Kidney epithelial cell (primary cell): ENCODE results near the gene HNRNPM. TPM values are rescaled to one million over a fixed set of nuclear protein-coding genes. Genes with fewer than 3 reads are reported as not detected.
"Not testable (repeated sequence)": the region's sequence is repeated elsewhere in the genome, so short reads cannot be mapped to it uniquely, and the experiment has no call there.

Experiments used
- DNase-seq: peaks from one replicate; pipeline ENCODE4 v3.0.0-alpha.2; 2010; ENCODE audit warnings: low read depth
- H3K27me3 ChIP-seq: 2 replicates; pipeline ENCODE4 v1.6.0; 2011; ENCODE audit warnings: low read length; ENCODE audit not compliant: control insufficient read depth, insufficient read depth
- H3K36me3 ChIP-seq: 2 replicates; pipeline ENCODE4 v1.5.1; 2011; ENCODE audit warnings: low read length; ENCODE audit not compliant: control insufficient read depth, insufficient read depth
- H3K4me3 ChIP-seq: 2 replicates; pipeline ENCODE4 v1.5.1; 2011; ENCODE audit warnings: low read depth, mild to moderate bottlenecking, control low read depth, low read length
- total RNA-seq: library from RNA; depleted of rRNA; stranded (reverse); fragments of >200 nt; gene quantifications from 2 replicates; pipeline ENCODE4 v1.2.3, GENCODE V29; 2015
- TF ChIP-seq, protein P1 (sequence below): IDR thresholded peaks from 2 replicates; pipeline ENCODE4 v1.5.1; 2011; ENCODE audit warnings: mild to moderate bottlenecking, moderate library complexity, low read length, control low read depth, inconsistent platforms; ENCODE audit not compliant: insufficient read depth, poor library complexity, severe bottlenecking

HNRNPM gene
- total RNA-seq, 1 donor from 2014 or later = 115 TPM

DNA sequence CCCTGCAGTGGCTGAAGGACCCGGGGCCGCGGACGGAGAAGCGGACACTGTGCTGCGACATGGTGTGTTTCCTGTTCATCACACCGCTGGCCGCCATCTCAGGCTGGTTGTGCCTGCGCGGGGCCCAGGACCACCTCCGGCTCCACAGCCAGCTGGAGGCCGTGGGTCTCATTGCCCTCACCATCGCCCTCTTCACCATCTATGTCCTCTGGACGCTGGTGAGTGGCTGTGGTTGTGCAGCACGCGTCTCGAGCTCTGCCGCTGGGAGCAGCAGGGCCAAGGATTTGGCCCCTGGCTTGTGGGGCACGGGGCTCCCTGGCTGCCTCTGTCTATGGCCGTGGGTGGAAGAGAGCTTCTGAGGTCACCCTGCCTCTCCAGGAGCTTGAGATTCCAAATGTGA lies 14.1 kb upstream of the HNRNPM start:
- Histone ChIP-seq H3K4me3 (no peak overlapping the region), H3K27me3 (no peaks in the 10 kb centered on the region), H3K36me3 (peaks cover 4% of the 10 kb centered on the region)
- no peak for DNase-seq
- TF ChIP-seq, protein P1, sequence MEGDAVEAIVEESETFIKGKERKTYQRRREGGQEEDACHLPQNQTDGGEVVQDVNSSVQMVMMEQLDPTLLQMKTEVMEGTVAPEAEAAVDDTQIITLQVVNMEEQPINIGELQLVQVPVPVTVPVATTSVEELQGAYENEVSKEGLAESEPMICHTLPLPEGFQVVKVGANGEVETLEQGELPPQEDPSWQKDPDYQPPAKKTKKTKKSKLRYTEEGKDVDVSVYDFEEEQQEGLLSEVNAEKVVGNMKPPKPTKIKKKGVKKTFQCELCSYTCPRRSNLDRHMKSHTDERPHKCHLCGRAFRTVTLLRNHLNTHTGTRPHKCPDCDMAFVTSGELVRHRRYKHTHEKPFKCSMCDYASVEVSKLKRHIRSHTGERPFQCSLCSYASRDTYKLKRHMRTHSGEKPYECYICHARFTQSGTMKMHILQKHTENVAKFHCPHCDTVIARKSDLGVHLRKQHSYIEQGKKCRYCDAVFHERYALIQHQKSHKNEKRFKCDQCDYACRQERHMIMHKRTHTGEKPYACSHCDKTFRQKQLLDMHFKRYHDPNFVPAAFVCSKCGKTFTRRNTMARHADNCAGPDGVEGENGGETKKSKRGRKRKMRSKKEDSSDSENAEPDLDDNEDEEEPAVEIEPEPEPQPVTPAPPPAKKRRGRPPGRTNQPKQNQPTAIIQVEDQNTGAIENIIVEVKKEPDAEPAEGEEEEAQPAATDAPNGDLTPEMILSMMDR = no peak

- TF ChIP-seq, protein P1 = no peak
- no peaks in the 10 kb centered on the region for H3K36me3 ChIP-seq
- DNase-seq = no peak
- no peaks in the 10 kb centered on the region for H3K27me3 ChIP-seq
- no peak overlapping the region for H3K4me3 ChIP-seq
Measured at GRCh38 chr19:8438236-8438635, 6.5 kb upstream of the HNRNPM start.

GRCh38 chr19:8441725-8442544 lies 2.8 kb upstream of the HNRNPM start:
- Histone ChIP-seq H3K4me3 (no peak overlapping the region), H3K36me3 (no peaks in the 10 kb centered on the region), H3K27me3 (no peaks in the 10 kb centered on the region)
- DNase-seq = no peak
- TF ChIP-seq, protein P1 = no peak

DNA sequence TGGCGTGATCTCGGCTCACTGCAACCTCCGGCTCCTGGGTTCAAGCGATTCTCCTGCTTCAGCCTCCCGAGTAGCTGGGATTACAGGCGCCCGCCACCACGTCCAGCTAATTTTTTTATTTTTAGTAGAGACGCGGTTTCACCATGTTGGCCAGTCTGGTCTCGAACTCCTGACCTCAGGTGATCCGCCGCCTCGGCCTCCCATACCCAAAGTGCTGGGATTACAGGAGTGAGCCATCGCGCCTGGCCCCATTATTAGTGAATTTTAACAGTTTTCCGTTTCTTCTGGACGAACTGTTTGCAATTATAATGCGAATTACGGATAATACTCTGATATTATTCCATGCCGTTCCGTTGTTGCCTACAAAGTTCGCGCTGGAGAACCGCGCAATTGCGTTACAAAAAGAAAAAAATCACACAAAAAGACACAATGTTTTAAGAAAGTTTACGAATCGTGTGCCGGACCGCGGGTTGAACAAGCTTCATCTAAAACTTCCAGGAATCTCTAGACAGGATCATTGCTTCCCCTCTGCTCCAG lies 567 bp upstream of the HNRNPM start:
- H3K4me3 ChIP-seq = peak overlapping the region; percentile 49
- H3K27me3 ChIP-seq = not testable (repeated sequence)

GRCh38 chr19:8445488-8446001 lies 770 bp downstream of the HNRNPM start:
- no peak for DNase-seq
- TF ChIP-seq, protein P1 = no peak
- peak overlapping the region; percentile 96 for H3K4me3 ChIP-seq
- H3K27me3 ChIP-seq = no peaks in the 10 kb centered on the region
- H3K36me3 ChIP-seq = no peaks in the 10 kb centered on the region

More for the DNA sequence above, 567 bp upstream of the HNRNPM start:
- not testable (repeated sequence) for DNase-seq, H3K36me3 ChIP-seq

DNA sequence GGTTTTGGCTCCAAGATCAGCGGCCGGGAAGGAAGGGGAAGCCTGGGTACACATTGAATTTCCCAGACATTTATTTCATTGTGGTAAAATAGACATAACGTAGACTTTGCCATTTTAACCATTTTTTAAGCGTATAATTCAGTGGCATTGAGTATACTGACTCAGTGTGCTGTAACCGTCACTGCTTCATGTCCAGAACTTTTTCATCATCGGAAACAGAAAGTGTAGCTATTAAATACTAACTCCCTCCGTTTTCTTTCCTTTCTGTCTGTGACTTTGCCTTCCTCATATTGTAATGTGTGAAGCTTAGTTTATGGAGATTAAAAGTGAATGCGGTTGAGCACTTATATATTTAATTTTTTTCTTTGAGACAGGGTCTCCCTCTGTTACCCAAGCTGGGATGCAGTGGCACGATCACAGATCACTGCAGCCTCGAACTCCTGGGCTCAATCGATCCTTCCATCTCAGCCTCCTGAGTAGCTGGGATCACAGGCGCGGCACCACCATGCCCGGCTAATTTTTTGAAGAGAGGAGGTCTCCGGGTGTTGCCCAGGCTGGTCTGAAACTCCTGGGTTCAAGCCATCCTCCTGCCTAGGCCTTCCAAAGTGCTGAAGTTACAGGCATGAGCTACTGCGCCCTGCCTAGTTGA lies 1.4 kb downstream of the HNRNPM start:
- no peaks in the 10 kb centered on the region for H3K27me3 ChIP-seq
- no peaks in the 10 kb centered on the region for H3K36me3 ChIP-seq
- TF ChIP-seq, protein P1 = no peak
- peak overlapping the region; percentile 96 for H3K4me3 ChIP-seq
- no peak for DNase-seq
